ENCODE results near the gene ZC2HC1B.
"Not testable (repeated sequence)": the region's sequence is repeated elsewhere in the genome, so short reads cannot be mapped to it uniquely, and the experiment has no call there.

ZC2HC1B gene

GRCh38 chr6:143894655-143895054 is 30.4 kb downstream of the ZC2HC1B start:
- H3K36me3 ChIP-seq (ENCODE audit: control insufficient read depth, insufficient read depth, low read length), result no peaks in the 10 kb centered on the region
- H3K4me1 ChIP-seq (ENCODE audit: control insufficient read depth, insufficient read depth, low read length), result peaks cover 6% of the 10 kb centered on the region; the same call in 1 of the 2 replicates
- no peaks in the 10 kb centered on the region for H3K9me3 ChIP-seq (ENCODE audit: control insufficient read depth, insufficient read depth, low read length)
- H3K27ac ChIP-seq (ENCODE audit: low read depth, low read length), result no peak overlapping the region
- H3K27me3 ChIP-seq (ENCODE audit: control insufficient read depth, insufficient read depth, low read length), result no peaks in the 10 kb centered on the region
- no peak overlapping the region for H3K4me3 ChIP-seq (ENCODE audit: low read depth, low read length)
- no peak overlapping the region for H3K9ac ChIP-seq (ENCODE audit: low read depth, low read length)

- Histone ChIP-seq H3K27ac (ENCODE audit: low read depth, low read length) (no peak overlapping the region), H3K4me1 (ENCODE audit: control insufficient read depth, insufficient read depth, low read length) (peaks cover 6% of the 10 kb centered on the region; the same call in 1 of the 2 replicates), H3K27me3 (ENCODE audit: control insufficient read depth, insufficient read depth, low read length) (no peaks in the 10 kb centered on the region), H3K4me3 (ENCODE audit: low read depth, low read length) (no peak overlapping the region), H3K9ac (ENCODE audit: low read depth, low read length) (no peak overlapping the region), H3K9me3 (ENCODE audit: control insufficient read depth, insufficient read depth, low read length) (no peaks in the 10 kb centered on the region), H3K36me3 (ENCODE audit: control insufficient read depth, insufficient read depth, low read length) (no peaks in the 10 kb centered on the region)
Observed at GRCh38 chr6:143896126-143896860, 32.0 kb downstream of the ZC2HC1B start.

GRCh38 chr6:143900358-143900757 is 36.1 kb downstream of the ZC2HC1B start:
- Histone ChIP-seq H3K4me3 (ENCODE audit: low read depth, low read length) (no peak overlapping the region), H3K9ac (ENCODE audit: low read depth, low read length) (no peak overlapping the region), H3K27me3 (ENCODE audit: control insufficient read depth, insufficient read depth, low read length) (no peaks in the 10 kb centered on the region), H3K9me3 (ENCODE audit: control insufficient read depth, insufficient read depth, low read length) (no peaks in the 10 kb centered on the region), H3K4me1 (ENCODE audit: control insufficient read depth, insufficient read depth, low read length) (peaks cover 6% of the 10 kb centered on the region; the same call in 1 of the 2 replicates), H3K36me3 (ENCODE audit: control insufficient read depth, insufficient read depth, low read length) (no peaks in the 10 kb centered on the region), H3K27ac (ENCODE audit: low read depth, low read length) (no peak overlapping the region)

GRCh38 chr6:143901885-143902750 is 37.8 kb downstream of the ZC2HC1B start:
- no peaks in the 10 kb centered on the region for H3K9me3 ChIP-seq (ENCODE audit: control insufficient read depth, insufficient read depth, low read length)
- no peak overlapping the region for H3K9ac ChIP-seq (ENCODE audit: low read depth, low read length)
- H3K4me1 ChIP-seq (ENCODE audit: control insufficient read depth, insufficient read depth, low read length), result no peaks in the 10 kb centered on the region
- H3K4me3 ChIP-seq (ENCODE audit: low read depth, low read length), result no peak overlapping the region
- no peaks in the 10 kb centered on the region for H3K27me3 ChIP-seq (ENCODE audit: control insufficient read depth, insufficient read depth, low read length)
- H3K36me3 ChIP-seq (ENCODE audit: control insufficient read depth, insufficient read depth, low read length), result no peaks in the 10 kb centered on the region
- H3K27ac ChIP-seq (ENCODE audit: low read depth, low read length), result no peak overlapping the region

- Histone ChIP-seq H3K27me3 (ENCODE audit: control insufficient read depth, insufficient read depth, low read length) (no peaks in the 10 kb centered on the region), H3K9ac (ENCODE audit: low read depth, low read length) (no peak overlapping the region), H3K27ac (ENCODE audit: low read depth, low read length) (no peak overlapping the region), H3K4me1 (ENCODE audit: control insufficient read depth, insufficient read depth, low read length) (no peaks in the 10 kb centered on the region), H3K9me3 (ENCODE audit: control insufficient read depth, insufficient read depth, low read length) (no peaks in the 10 kb centered on the region), H3K36me3 (ENCODE audit: control insufficient read depth, insufficient read depth, low read length) (no peaks in the 10 kb centered on the region), H3K4me3 (ENCODE audit: low read depth, low read length) (no peak overlapping the region)
Observed at GRCh38 chr6:143902827-143903226, 38.6 kb downstream of the ZC2HC1B start.

GRCh38 chr6:143911028-143911427 is 46.8 kb downstream of the ZC2HC1B start:
- H3K4me1 ChIP-seq (ENCODE audit: control insufficient read depth, insufficient read depth, low read length), result no peaks in the 10 kb centered on the region
- no peaks in the 10 kb centered on the region for H3K9me3 ChIP-seq (ENCODE audit: control insufficient read depth, insufficient read depth, low read length)
- no peaks in the 10 kb centered on the region for H3K36me3 ChIP-seq (ENCODE audit: control insufficient read depth, insufficient read depth, low read length)
- no peak overlapping the region for H3K9ac ChIP-seq (ENCODE audit: low read depth, low read length)
- H3K4me3 ChIP-seq (ENCODE audit: low read depth, low read length), result no peak overlapping the region
- H3K27ac ChIP-seq (ENCODE audit: low read depth, low read length), result no peak overlapping the region
- H3K27me3 ChIP-seq (ENCODE audit: control insufficient read depth, insufficient read depth, low read length), result no peaks in the 10 kb centered on the region

GRCh38 chr6:143912671-143913070 is 48.4 kb downstream of the ZC2HC1B start:
- Histone ChIP-seq H3K9ac (ENCODE audit: low read depth, low read length) (no peak overlapping the region), H3K9me3 (ENCODE audit: control insufficient read depth, insufficient read depth, low read length) (no peaks in the 10 kb centered on the region), H3K27me3 (ENCODE audit: control insufficient read depth, insufficient read depth, low read length) (no peaks in the 10 kb centered on the region), H3K27ac (ENCODE audit: low read depth, low read length) (no peak overlapping the region), H3K4me3 (ENCODE audit: low read depth, low read length) (no peak overlapping the region), H3K36me3 (ENCODE audit: control insufficient read depth, insufficient read depth, low read length) (no peaks in the 10 kb centered on the region), H3K4me1 (ENCODE audit: control insufficient read depth, insufficient read depth, low read length) (no peaks in the 10 kb centered on the region)

GRCh38 chr6:143917026-143917425 is 52.8 kb downstream of the ZC2HC1B start:
- not testable (repeated sequence) for H3K27ac ChIP-seq (ENCODE audit: low read depth, low read length); H3K36me3 ChIP-seq (ENCODE audit: control insufficient read depth, insufficient read depth, low read length); H3K9me3 ChIP-seq (ENCODE audit: control insufficient read depth, insufficient read depth, low read length); H3K9ac ChIP-seq (ENCODE audit: low read depth, low read length); H3K4me1 ChIP-seq (ENCODE audit: control insufficient read depth, insufficient read depth, low read length); H3K27me3 ChIP-seq (ENCODE audit: control insufficient read depth, insufficient read depth, low read length); H3K4me3 ChIP-seq (ENCODE audit: low read depth, low read length)

- Histone ChIP-seq H3K27ac (ENCODE audit: low read depth, low read length) (no peak overlapping the region), H3K4me1 (ENCODE audit: control insufficient read depth, insufficient read depth, low read length) (peaks cover 3% of the 10 kb centered on the region; the same call in 1 of the 2 replicates), H3K27me3 (ENCODE audit: control insufficient read depth, insufficient read depth, low read length) (no peaks in the 10 kb centered on the region)
Observed at GRCh38 chr6:143928853-143929252, 64.6 kb downstream of the ZC2HC1B start.

GRCh38 chr6:143929975-143930374 is 65.7 kb downstream of the ZC2HC1B start:
- no peaks in the 10 kb centered on the region for H3K27me3 ChIP-seq (ENCODE audit: control insufficient read depth, insufficient read depth, low read length)
- peaks cover 3% of the 10 kb centered on the region; the same call in 1 of the 2 replicates for H3K4me1 ChIP-seq (ENCODE audit: control insufficient read depth, insufficient read depth, low read length)
- peaks cover 19% of the 10 kb centered on the region for H3K9me3 ChIP-seq (ENCODE audit: control insufficient read depth, insufficient read depth, low read length)
- peak overlapping the region; percentile 41 for H3K27ac ChIP-seq (ENCODE audit: low read depth, low read length)
- no peak overlapping the region for H3K4me3 ChIP-seq (ENCODE audit: low read depth, low read length)
- H3K36me3 ChIP-seq (ENCODE audit: control insufficient read depth, insufficient read depth, low read length), result no peaks in the 10 kb centered on the region
- H3K9ac ChIP-seq (ENCODE audit: low read depth, low read length), result no peak overlapping the region

More at GRCh38 chr6:143928853-143929252, 64.6 kb downstream of the ZC2HC1B start:
- H3K9ac ChIP-seq (ENCODE audit: low read depth, low read length), result no peak overlapping the region
- H3K36me3 ChIP-seq (ENCODE audit: control insufficient read depth, insufficient read depth, low read length), result no peaks in the 10 kb centered on the region
- no peak overlapping the region; the same call in 1 of the 2 replicates for H3K4me3 ChIP-seq (ENCODE audit: low read depth, low read length)
- H3K9me3 ChIP-seq (ENCODE audit: control insufficient read depth, insufficient read depth, low read length), result peaks cover 19% of the 10 kb centered on the region

- peaks cover 23% of the 10 kb centered on the region for H3K4me1 ChIP-seq (ENCODE audit: control insufficient read depth, insufficient read depth, low read length)
- H3K36me3 ChIP-seq (ENCODE audit: control insufficient read depth, insufficient read depth, low read length), result no peaks in the 10 kb centered on the region
- H3K27ac ChIP-seq (ENCODE audit: low read depth, low read length), result no peak overlapping the region
- no peak overlapping the region for H3K4me3 ChIP-seq (ENCODE audit: low read depth, low read length)
- H3K27me3 ChIP-seq (ENCODE audit: control insufficient read depth, insufficient read depth, low read length), result no peaks in the 10 kb centered on the region
- no peak overlapping the region for H3K9ac ChIP-seq (ENCODE audit: low read depth, low read length)
- H3K9me3 ChIP-seq (ENCODE audit: control insufficient read depth, insufficient read depth, low read length), result peaks cover 11% of the 10 kb centered on the region
Observed at GRCh38 chr6:143934331-143934730, 70.1 kb downstream of the ZC2HC1B start.

All from HUES48 (cell line).